Endothelial cell of umbilical vein (primary cell): Measurements from ENCODE around the gene WDR93. TPM values are rescaled to one million over a fixed set of nuclear protein-coding genes. Genes with fewer than 3 reads are reported as not detected.

Experiments
- BruUV-seq: library from RNA; stranded (reverse); fragments of 400-500 nt; replicated peaks from 2 replicates; lab custom pipeline; 2021; lab: Mats Ljungman, UMichigan
- CTCF ChIA-PET: fragments of 300-600, 350-600 bp; sonication (Branson Sonifier 250); formaldehyde crosslinking; loops from one replicate; lab custom pipeline; 2021; ENCODE audit warnings: antibody characterized with exemption, inconsistent platforms; lab: Charles Lee
- POLR2A ChIA-PET: fragments of 300-600, 350-600 bp; sonication (Branson Sonifier 250); formaldehyde crosslinking; loops from one replicate; lab custom pipeline; 2021; ENCODE audit warnings: antibody characterized with exemption, inconsistent platforms; lab: Charles Lee
- DNase-seq: peaks from one replicate; pipeline ENCODE4 v3.0.0-alpha.2; 2011; ENCODE audit warnings: low read depth, low spot score
- FAIRE-seq: peaks from 2 replicates; lab custom pipeline; 2011; peaks lifted over from hg19 to GRCh38; lab: Jason Lieb, UNC
- H2AFZ ChIP-seq: 2 replicates; pipeline ENCODE4 v1.6.0; 2012; ENCODE audit warnings: low read depth, low read length, control low read depth, inconsistent platforms
- H3K27ac ChIP-seq: 2 replicates; pipeline ENCODE4 v1.5.1; 2011; ENCODE audit warnings: low read depth, mild to moderate bottlenecking, control low read depth, low read length, moderate library complexity; ENCODE audit not compliant: insufficient read depth
- H3K27me3 ChIP-seq, 2 experiments: 2 replicates each; pipeline versions ENCODE4 v1.6.0 to v1.6.1; 2011; ENCODE audit warnings: low read length in 2 of 2, mixed read lengths in 1 of 2; ENCODE audit not compliant: control insufficient read depth in 2 of 2, insufficient read depth in 2 of 2
- H3K36me3 ChIP-seq, 2 experiments: 2 replicates in 1 of 2; 3 replicates in 1 of 2; pipeline ENCODE4 v1.5.1; 2011; ENCODE audit warnings: low read length in 2 of 2, mild to moderate bottlenecking in 1 of 2, moderate library complexity in 1 of 2; ENCODE audit not compliant: control insufficient read depth in 2 of 2, insufficient read depth in 2 of 2; ENCODE audit errors: extremely low read depth in 1 of 2
- H3K4me1 ChIP-seq: 3 replicates; pipeline ENCODE4 v1.5.1; 2011; ENCODE audit warnings: mild to moderate bottlenecking, low read length; ENCODE audit not compliant: control insufficient read depth, insufficient read depth; ENCODE audit errors: extremely low read depth
- H3K4me2 ChIP-seq: 2 replicates; pipeline ENCODE4 v1.6.1; 2011; ENCODE audit warnings: low read length, control low read depth, mixed read lengths; ENCODE audit not compliant: insufficient read depth
- H3K4me3 ChIP-seq, 3 experiments: fragments of 200-600 bp in 1 of 3; sonication (generic), shearing (Covaris generic) in 1 of 3; replicated peaks in 1 of 3; 2 replicates each; pipeline ENCODE4 v1.5.1; 2011 to 2016; ENCODE audit warnings: control low read depth in 3 of 3, low read length in 3 of 3, mild to moderate bottlenecking in 2 of 3, inconsistent platforms in 1 of 3, low read depth in 1 of 3, moderate library complexity in 1 of 3; ENCODE audit not compliant: insufficient read depth in 1 of 3
- H3K79me2 ChIP-seq: 2 replicates; pipeline ENCODE4 v1.6.0; 2012; ENCODE audit warnings: low read length, inconsistent platforms; ENCODE audit not compliant: control insufficient read depth, insufficient read depth
- H3K9ac ChIP-seq: replicated peaks from 2 replicates; pipeline ENCODE3; 2011; ENCODE audit warnings: low read length, control low read depth; ENCODE audit not compliant: insufficient read depth; ENCODE audit errors: extremely low read depth
- H3K9me1 ChIP-seq: replicated peaks from 3 replicates; pipeline ENCODE4 v1.6.0; 2011; ENCODE audit warnings: mild to moderate bottlenecking, low read length; ENCODE audit not compliant: control insufficient read depth, insufficient read depth; ENCODE audit errors: extremely low read depth
- H3K9me3 ChIP-seq: replicated peaks from 2 replicates; pipeline ENCODE4 v1.5.1; 2012; ENCODE audit warnings: low read length, inconsistent platforms; ENCODE audit not compliant: control insufficient read depth, insufficient read depth
- H4K20me1 ChIP-seq: replicated peaks from 2 replicates; pipeline ENCODE3; 2011; ENCODE audit warnings: mild to moderate bottlenecking, low read length; ENCODE audit not compliant: control insufficient read depth, insufficient read depth; ENCODE audit errors: extremely low read depth
- EZH2 ChIP-seq: IDR thresholded peaks from 2 replicates; pipeline ENCODE4 v1.6.1; 2012; ENCODE audit warnings: borderline replicate concordance, low read depth, mild to moderate bottlenecking, moderate library complexity, low read length, inconsistent platforms; ENCODE audit not compliant: severe bottlenecking
- FOS ChIP-seq: IDR thresholded peaks from 2 replicates; pipeline ENCODE4 v1.6.1; 2011; ENCODE audit warnings: mild to moderate bottlenecking, low read length, moderate library complexity, borderline replicate concordance; ENCODE audit not compliant: insufficient read depth
- GATA2 ChIP-seq: IDR thresholded peaks from 2 replicates; pipeline ENCODE4 v1.7.0; 2011; ENCODE audit warnings: low read depth, mild to moderate bottlenecking, moderate library complexity, mixed read lengths, low read length; ENCODE audit not compliant: insufficient read length, insufficient read depth
- JUN ChIP-seq: IDR thresholded peaks from 2 replicates; pipeline ENCODE4 v1.6.1; 2011; ENCODE audit warnings: borderline replicate concordance, low read depth; ENCODE audit not compliant: insufficient read length, insufficient read depth
- MYC ChIP-seq: IDR thresholded peaks from one replicate; pipeline ENCODE4 v1.6.1; 2011; ENCODE audit warnings: mild to moderate bottlenecking, low read depth, low read length
- POLR2A ChIP-seq: IDR thresholded peaks from 2 replicates; pipeline ENCODE4 v1.6.1; 2012; ENCODE audit warnings: low read depth, mild to moderate bottlenecking, control low read depth, low read length
- POLR2AphosphoS5 ChIP-seq: IDR thresholded peaks from 2 replicates; pipeline ENCODE4 v1.6.1; 2012; ENCODE audit warnings: low read depth, mild to moderate bottlenecking, control low read depth, low read length, moderate library complexity; ENCODE audit not compliant: insufficient read depth
- dilution Hi-C: fragments of 300-500 bp; cut with MboI; formaldehyde crosslinking; loops from one replicate; pipeline ENCODE4 v1.15.0; 2019; ENCODE audit warnings: low sequenced_read_pairs; ENCODE audit not compliant: extremely low pct_ligation_motif_present
- intact Hi-C: fragments of 100-400 bp; cut with micrococcal nuclease; formaldehyde crosslinking; loops from one replicate; pipeline ENCODE4 v1.10.0; 2022
- polyA plus RNA-seq, 4 experiments: library from polyadenylated mRNA; depleted of rRNA in 3 of 4; stranded (reverse) in 3 of 4; unstranded in 1 of 4; fragments of >200 nt; gene quantifications; 2 replicates each; pipeline versions ENCODE4 v1.2.1 to v1.2.3, GENCODE V29; 2011 to 2012; ENCODE audit warnings: missing spikeins in 1 of 4
- total RNA-seq: library from RNA; stranded (reverse); gene quantifications from 2 replicates; pipeline ENCODE4 v1.2.3, GENCODE V29; 2021
- TF ChIP-seq, protein P1 (sequence below): IDR thresholded peaks from 2 replicates; pipeline ENCODE4 v1.6.1; 2011; ENCODE audit not compliant: insufficient read depth, insufficient read length
- TF ChIP-seq, protein P2 (sequence below), 2 donors: IDR thresholded peaks; 1 replicate in 1 of 2; 2 replicates in 1 of 2; pipeline ENCODE4 v1.5.1; 2011; ENCODE audit warnings: low read length in 2 of 2, mild to moderate bottlenecking in 2 of 2, moderate library complexity in 2 of 2, control low read depth in 1 of 2, inconsistent platforms in 1 of 2, low read depth in 1 of 2; ENCODE audit not compliant: insufficient read depth in 1 of 2; ENCODE audit errors: extremely low read depth in 1 of 2

Gene WDR93
- total and polyA plus RNA-seq, 2 donors (not counting 3 experiments of a cell fraction or from before 2014, with no cell fraction given), result 0.07 TPM; not detected in 1

DNA sequence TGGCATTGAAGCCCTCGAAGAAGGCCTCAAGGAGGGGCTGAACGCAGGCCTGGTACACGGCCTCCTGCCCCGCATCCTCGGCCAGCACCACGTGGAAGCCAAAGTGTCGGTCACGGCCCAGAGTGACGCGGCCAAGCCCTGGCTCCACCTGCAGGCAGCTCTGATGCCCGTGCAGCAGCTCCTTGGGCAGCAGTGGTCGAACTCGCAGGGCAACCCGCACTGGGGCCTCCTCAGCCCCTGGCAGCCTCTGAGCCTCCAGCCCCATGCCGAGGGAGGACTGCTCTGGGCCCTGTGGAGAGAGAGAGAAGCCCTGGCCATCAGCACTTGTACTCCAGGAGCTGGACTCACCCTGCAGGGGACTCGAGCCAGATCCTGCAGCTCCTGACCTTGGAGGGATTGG, 37.9 kb upstream of the WDR93 start:
- Histone ChIP-seq H3K27me3 (no peaks in the 10 kb centered on the region), H3K79me2 (peaks cover 5% of the 10 kb centered on the region), H3K9me1 (no peaks in the 10 kb centered on the region), H3K4me2 (no peak overlapping the region), H3K9me3 (no peaks in the 10 kb centered on the region), H2AFZ (no peak overlapping the region), H3K4me1 (peaks cover 7% of the 10 kb centered on the region), H3K36me3 (peaks cover 0 to 2% of the 10 kb centered on the region in 2 experiments), H4K20me1 (no peaks in the 10 kb centered on the region), H3K4me3 (no peak overlapping the region), H3K9ac (no peak overlapping the region), H3K27ac (no peak overlapping the region)
- CTCF ChIA-PET, result interaction anchor here (0.6 to 1.1 kb wide), 2 partner anchors 20 to 23 kb away, joined by 3 to 5 read pairs; no protein-coding TSS in a partner anchor
- DNase-seq (no peak), FAIRE-seq (no peak)
- POLR2A ChIA-PET, result no interaction called here
- BruUV-seq, result no TSS peak
- dilution Hi-C loops (no loop called here), intact Hi-C loops (no loop called here)
- TF ChIP-seq EZH2 (no peak), JUN (no peak), MYC (no peak)
- TF ChIP-seq, protein P1, sequence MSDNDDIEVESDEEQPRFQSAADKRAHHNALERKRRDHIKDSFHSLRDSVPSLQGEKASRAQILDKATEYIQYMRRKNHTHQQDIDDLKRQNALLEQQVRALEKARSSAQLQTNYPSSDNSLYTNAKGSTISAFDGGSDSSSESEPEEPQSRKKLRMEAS, result no peak
- TF ChIP-seq, protein P2, sequence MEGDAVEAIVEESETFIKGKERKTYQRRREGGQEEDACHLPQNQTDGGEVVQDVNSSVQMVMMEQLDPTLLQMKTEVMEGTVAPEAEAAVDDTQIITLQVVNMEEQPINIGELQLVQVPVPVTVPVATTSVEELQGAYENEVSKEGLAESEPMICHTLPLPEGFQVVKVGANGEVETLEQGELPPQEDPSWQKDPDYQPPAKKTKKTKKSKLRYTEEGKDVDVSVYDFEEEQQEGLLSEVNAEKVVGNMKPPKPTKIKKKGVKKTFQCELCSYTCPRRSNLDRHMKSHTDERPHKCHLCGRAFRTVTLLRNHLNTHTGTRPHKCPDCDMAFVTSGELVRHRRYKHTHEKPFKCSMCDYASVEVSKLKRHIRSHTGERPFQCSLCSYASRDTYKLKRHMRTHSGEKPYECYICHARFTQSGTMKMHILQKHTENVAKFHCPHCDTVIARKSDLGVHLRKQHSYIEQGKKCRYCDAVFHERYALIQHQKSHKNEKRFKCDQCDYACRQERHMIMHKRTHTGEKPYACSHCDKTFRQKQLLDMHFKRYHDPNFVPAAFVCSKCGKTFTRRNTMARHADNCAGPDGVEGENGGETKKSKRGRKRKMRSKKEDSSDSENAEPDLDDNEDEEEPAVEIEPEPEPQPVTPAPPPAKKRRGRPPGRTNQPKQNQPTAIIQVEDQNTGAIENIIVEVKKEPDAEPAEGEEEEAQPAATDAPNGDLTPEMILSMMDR (IDR thresholded peaks at IDR 0.05; ENCODE audit: extremely low read depth in 1 of 2, insufficient read depth in 1 of 2, low read depth in 1 of 2, low read length in 2 of 2), result no peak

DNA sequence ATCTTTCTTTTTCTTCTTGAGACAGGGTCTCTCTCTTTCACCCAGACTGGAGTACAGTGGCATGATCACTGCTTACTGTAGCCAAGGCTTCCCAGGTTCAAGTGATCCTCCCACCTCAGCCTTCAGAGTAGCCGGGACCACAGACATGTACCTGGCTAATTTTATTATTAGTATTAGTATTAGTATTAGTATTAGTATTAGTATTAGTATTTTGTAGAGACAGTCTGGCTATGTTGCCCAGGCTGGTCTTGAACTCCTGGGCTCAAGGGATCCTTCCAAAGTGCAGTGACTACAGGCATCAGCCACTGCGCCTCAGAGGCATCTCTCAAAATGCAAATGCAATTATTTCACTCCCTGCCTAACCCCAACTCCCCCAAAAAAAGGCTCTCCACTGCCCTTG, 37.0 kb upstream of the WDR93 start:
- Histone ChIP-seq H3K27ac (no peak overlapping the region), H3K9me1 (no peaks in the 10 kb centered on the region), H3K9ac (no peak overlapping the region), H3K27me3 (no peaks in the 10 kb centered on the region), H4K20me1 (no peaks in the 10 kb centered on the region), H3K79me2 (peaks cover 5% of the 10 kb centered on the region), H3K4me2 (no peak overlapping the region), H3K9me3 (no peaks in the 10 kb centered on the region), H3K4me1 (peaks cover 7% of the 10 kb centered on the region), H3K4me3 (no peak overlapping the region), H2AFZ (no peak overlapping the region), H3K36me3 (no peaks in the 10 kb centered on the region)
- POLR2A ChIA-PET, result no interaction called here
- FAIRE-seq, result no peak
- DNase-seq, result no peak
- TF ChIP-seq FOS (no peak), POLR2A (no peak), POLR2AphosphoS5 (no peak), JUN (no peak), MYC (no peak), EZH2 (no peak), GATA2 (no peak)
- TF ChIP-seq, protein P2 (IDR thresholded peaks at IDR 0.05; ENCODE audit: extremely low read depth in 1 of 2, insufficient read depth in 1 of 2, low read depth in 1 of 2, low read length in 2 of 2), result no peak
- TF ChIP-seq, protein P1, result no peak
- dilution Hi-C loops, result no loop called here
- CTCF ChIA-PET, result interaction anchor here (1.1 to 1.6 kb wide), 2 partner anchors 12 to 19 kb away, joined by 3 to 5 read pairs; no protein-coding TSS in a partner anchor
- BruUV-seq, result no TSS peak
- intact Hi-C loops, result no loop called here
